ENCODE results near the gene ALOX12. TPM values are rescaled to one million over a fixed set of nuclear protein-coding genes. Genes with fewer than 3 reads are reported as not detected.

The ALOX12 gene
- total RNA-seq, 1 experiment from 2014 or later = not detected

GRCh38 chr17:7021993-7022778 lies 26.3 kb downstream of the ALOX12 start:
- DNase-seq (ENCODE audit: low read depth) = peak; percentile 82

DNA sequence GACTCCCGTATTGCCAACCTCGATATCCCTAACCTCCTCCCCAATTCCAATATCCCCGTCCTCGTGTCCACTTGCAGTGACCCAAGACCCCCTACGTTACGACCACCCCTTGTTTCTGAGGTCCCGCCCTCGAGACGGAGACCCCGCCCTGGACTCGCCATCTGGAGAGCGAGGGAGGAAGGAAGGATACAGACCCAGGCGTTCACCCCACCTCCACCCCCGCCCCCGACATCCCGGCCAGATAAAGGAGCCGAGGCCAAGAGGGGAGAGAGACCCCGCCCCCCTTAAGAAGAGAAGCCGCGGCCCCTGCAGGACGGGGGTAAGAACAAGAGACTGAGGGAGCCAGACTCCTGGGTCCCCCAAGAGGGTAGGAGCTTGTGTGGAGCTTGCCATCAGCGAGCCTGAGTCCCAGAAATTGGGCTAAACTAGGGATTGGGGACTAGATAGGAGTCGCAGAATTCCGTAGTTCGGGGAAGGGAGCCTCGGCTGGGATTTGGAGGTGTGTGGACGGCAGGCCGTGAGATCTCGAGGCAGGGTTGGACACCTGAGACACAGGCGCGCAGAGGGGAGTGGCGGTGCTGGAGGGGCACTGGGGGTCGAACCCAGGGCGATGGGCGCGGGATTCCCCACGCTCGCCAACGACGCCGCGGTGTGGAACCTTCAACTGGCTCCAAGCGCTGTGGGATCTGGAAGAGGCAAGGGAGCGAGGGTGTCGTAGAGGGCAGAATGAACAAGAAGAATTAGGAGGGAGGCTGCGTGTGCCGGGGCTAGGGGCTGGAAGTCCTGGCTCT lies 27.1 kb downstream of the ALOX12 start, which contains the start of gene BCL6B:
BCL6B (plus strand) TSS at position 270 of the 791 bp plus-strand sequence. CDS start 622 bp downstream, outside the sequence.
- DNase-seq (ENCODE audit: low read depth) = no peak

GRCh38 chr17:7023576-7024401 lies 27.9 kb downstream of the ALOX12 start:
- DNase-seq (ENCODE audit: low read depth) = peak; percentile 67

GRCh38 chr17:7024402-7024785 lies 28.5 kb downstream of the ALOX12 start:
- no peak for DNase-seq (ENCODE audit: low read depth)

GRCh38 chr17:7025245-7025644 lies 29.4 kb downstream of the ALOX12 start:
- no peak for DNase-seq (ENCODE audit: low read depth)

GRCh38 chr17:7026471-7027115 lies 30.7 kb downstream of the ALOX12 start:
- no peak for DNase-seq (ENCODE audit: low read depth)

DNA sequence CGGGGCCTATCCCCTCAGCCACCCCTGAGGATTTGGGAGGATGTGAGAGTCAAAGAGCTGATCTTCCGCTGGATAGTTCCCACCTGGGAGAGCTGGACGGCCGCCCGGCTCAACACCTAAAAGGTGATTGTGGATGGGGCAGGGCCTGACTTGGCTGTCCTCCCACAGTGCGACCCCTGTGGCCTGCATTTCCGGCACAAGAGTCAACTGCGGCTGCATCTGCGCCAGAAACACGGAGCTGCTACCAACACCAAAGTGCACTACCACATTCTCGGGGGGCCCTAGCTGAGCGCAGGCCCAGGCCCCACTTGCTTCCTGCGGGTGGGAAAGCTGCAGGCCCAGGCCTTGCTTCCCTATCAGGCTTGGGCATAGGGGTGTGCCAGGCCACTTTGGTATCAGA lies 31.5 kb downstream of the ALOX12 start:
- no peak for DNase-seq (ENCODE audit: low read depth)

GRCh38 chr17:7029096-7029495 lies 33.2 kb downstream of the ALOX12 start:
- DNase-seq (ENCODE audit: low read depth) = no peak

DNA sequence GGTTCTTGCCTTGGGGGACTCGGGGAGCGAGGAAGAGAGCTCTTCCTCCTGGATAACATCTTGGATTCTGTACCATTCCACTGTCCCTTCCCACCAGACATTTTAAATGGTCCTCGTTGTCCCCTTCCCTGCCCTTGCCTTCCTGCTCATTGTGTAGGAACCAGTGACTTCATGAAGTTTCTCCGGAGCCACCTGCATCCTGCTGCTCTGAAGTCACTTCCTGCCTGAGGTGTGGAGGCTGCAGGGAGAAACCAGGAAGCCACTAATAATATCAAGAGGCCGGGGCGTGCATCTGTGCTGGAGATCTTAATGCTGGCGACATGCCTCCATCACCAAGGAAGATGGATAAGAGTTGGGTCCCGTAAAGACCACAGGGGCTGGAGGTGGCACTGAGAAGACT lies 33.8 kb downstream of the ALOX12 start:
- no peak for DNase-seq (ENCODE audit: low read depth)

DNA sequence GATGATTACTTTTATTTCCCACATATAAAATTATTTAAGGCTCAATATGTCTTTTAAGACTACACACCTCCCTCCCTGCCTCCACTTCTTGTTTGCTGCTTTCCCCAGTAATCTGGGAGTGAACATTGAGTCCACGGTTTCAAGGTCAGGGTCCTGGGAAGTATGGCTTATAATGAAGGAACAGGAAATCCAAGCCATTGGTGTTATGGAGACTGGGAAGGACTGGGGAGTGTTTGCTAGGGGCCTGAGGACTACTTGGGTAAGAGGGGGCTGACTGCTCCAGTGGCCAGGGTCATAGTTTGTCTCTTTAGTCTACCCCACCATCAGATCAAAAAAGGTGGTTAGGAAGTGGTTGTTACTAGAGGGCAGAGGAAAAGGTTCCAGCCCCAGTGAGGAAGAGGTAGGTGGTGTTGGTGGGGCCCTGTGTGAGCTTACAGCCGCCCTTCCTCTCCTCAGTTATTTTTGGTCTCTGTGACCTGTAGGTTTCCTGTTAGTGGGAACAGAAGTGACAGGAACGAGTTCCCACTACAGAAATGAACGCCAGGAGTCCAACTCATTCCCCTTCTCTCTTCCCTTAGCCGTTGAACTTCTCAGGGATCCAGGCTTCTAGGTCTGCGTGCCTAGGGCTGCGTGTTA lies 39.2 kb downstream of the ALOX12 start:
- DNase-seq (ENCODE audit: low read depth) = no peak

DNA sequence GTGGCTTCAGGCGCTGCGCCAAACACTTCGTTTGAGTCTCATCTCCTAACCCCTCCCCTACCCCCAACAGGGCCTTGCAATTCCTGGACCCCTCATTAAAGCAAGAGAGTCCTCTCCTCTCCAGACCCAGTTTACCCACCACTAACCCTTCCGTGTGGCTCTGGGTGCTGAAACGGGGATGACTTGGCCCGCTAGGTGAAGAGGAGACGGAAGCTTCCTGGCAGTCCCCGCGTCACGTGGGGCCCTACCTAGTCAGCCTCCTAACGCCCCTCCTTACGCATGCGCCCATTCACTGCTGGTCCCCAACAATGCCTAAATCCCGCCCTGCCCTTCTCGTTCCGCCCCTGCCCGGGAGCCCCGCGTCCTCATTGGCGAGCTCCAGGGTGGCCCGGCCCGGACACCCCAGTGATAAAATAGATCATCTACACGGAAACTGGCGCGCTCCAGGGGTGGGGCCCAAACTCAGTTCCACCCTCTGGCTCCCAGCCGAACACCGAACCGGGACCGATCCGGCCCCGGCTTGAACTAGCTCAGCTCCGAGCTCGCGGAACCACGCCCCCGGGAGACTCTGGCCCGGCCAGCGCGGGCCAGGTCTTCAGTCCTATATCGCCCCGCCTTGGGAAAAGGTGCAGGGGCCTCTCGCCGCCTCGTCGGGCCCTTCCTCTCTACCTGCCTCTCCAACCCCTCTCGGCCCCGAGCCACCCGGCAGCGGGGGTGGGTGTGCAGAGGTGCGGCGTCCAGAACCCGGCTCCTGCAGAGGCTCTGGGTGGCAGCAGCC lies 39.9 kb downstream of the ALOX12 start, which contains the start of gene SLC16A13:
SLC16A13 (plus strand) TSS at position 425 of the 778 bp plus-strand sequence. CDS start 368 bp downstream, outside the sequence.
- peak; percentile 99 for DNase-seq (ENCODE audit: low read depth)

DNA sequence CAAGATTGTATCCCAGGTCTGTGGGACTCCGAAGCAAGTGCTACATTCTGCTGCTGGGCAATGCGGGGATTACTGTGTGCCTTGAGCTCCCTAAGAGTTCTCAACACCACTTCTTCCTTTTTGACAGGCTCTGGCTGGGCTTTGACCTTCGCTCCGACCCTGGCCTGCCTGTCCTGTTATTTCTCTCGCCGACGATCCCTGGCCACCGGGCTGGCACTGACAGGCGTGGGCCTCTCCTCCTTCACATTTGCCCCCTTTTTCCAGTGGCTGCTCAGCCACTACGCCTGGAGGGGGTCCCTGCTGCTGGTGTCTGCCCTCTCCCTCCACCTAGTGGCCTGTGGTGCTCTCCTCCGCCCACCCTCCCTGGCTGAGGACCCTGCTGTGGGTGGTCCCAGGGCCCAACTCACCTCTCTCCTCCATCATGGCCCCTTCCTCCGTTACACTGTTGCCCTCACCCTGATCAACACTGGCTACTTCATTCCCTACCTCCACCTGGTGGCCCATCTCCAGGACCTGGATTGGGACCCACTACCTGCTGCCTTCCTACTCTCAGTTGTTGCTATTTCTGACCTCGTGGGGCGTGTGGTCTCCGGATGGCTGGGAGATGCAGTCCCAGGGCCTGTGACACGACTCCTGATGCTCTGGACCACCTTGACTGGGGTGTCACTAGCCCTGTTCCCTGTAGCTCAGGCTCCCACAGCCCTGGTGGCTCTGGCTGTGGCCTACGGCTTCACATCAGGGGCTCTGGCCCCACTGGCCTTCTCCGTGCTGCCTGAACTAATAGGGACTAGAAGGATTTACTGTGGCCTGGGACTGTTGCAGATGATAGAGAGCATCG lies 42.4 kb downstream of the ALOX12 start:
- DNase-seq (ENCODE audit: low read depth) = no peak

- no peak for DNase-seq (ENCODE audit: low read depth)
Observed at GRCh38 chr17:7039832-7040231, 44.0 kb downstream of the ALOX12 start.

DNA sequence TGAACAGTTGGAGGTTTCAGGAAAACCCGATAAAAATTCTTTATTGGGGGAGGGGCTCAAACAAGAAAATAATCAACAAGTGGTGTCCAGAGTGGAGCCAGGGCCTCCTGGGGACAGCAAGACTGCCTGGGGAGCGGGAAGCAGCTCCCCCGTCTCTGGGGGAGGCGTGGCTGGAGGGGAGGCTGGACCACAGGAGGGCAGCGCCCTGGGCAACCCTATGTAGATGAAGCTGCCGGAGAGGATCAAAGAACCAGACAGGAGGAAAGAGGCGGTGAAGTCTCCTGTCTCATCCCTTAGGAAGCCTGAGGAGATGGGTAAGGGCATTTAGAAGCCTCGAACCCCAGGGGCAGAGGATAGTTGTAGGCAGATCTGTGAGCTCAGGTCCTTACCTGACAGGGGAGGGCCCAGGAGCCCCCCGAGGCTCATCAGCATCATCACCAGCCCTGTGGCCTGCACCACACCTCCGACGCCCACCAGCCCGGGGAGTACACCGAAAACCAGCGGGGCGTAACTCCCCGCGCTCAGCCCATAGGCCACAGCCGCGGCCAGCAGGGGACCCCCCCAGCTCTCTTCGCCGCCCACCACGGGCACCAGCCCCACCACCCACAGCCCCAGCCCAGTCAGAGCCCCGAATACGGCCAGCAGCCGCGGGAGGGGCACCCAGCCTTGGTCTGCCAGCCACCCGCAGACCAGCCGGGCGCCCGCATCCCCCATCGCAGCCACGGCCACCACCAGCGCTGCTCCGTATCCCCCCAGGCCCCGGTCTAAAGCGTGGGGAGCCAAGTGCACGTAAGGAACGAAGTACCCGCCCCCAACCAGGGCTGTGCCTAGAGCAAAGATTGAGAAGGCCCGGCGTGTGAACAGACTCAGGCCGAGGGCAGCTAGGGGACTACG lies 46.0 kb downstream of the ALOX12 start:
- no peak for DNase-seq (ENCODE audit: low read depth)

GRCh38 chr17:7042501-7043181 lies 46.8 kb downstream of the ALOX12 start:
- no peak for DNase-seq (ENCODE audit: low read depth)

DNA sequence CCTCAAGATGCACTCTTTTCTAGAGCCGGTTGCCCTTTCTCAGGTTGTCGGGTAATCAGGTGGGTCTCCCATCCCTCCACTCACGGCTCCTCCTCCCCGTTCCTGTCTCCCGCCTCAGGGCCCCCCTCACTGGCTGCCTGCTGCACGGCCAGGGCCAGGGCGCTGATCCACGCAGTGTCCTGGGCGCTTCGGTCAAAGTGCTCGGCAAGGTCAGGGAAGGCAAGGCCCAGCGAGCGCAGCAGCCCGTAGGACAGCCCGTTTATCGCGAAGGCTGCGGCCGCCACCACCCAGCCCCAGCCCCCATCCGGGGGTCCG lies 47.3 kb downstream of the ALOX12 start:
- no peak for DNase-seq (ENCODE audit: low read depth)

- peak; percentile 43 for DNase-seq (ENCODE audit: low read depth)
Observed at GRCh38 chr17:7043497-7044198, 47.8 kb downstream of the ALOX12 start, which contains the start of gene SLC16A11. TSS of gene SLC16A11 (minus strand) at chr17:7044092. CDS start at chr17:7043513, 579 bp downstream.
